ENCODE results near the gene DLX4.
A peak's percentile ranks its signal among the peaks of the same experiment; 100 is the strongest.

The DLX4 gene

GRCh38 chr17:49949634-49950033 is 19.4 kb upstream of the DLX4 start:
- DNase-seq = no peak

GRCh38 chr17:49951362-49952082 is 17.5 kb upstream of the DLX4 start:
- DNase-seq = no peak

- DNase-seq = peak; percentile 78 to 81
Measured at GRCh38 chr17:49952209-49952911, 16.6 kb upstream of the DLX4 start.

- no peak for DNase-seq
Measured at GRCh38 chr17:49952912-49953497, 16.0 kb upstream of the DLX4 start.

- DNase-seq = no peak
Measured at GRCh38 chr17:49955157-49955556, 13.8 kb upstream of the DLX4 start.

GRCh38 chr17:49956780-49957179 is 12.2 kb upstream of the DLX4 start:
- no peak for DNase-seq

- DNase-seq = no peak
Measured at GRCh38 chr17:49957350-49957749, 11.6 kb upstream of the DLX4 start.

GRCh38 chr17:49958723-49959122 is 10.3 kb upstream of the DLX4 start:
- DNase-seq = no peak

- no peak for DNase-seq
Measured at GRCh38 chr17:49959183-49959935, 9.6 kb upstream of the DLX4 start.

GRCh38 chr17:49962599-49963308 is 6.2 kb upstream of the DLX4 start:
- no peak for DNase-seq

GRCh38 chr17:49963309-49963625 is 5.7 kb upstream of the DLX4 start:
- no peak for DNase-seq

- DNase-seq = no peak
Measured at GRCh38 chr17:49963626-49964302, 5.2 kb upstream of the DLX4 start.

- no peak for DNase-seq
Measured at GRCh38 chr17:49964303-49964768, 4.7 kb upstream of the DLX4 start.

GRCh38 chr17:49964769-49965523 is 4.0 kb upstream of the DLX4 start:
- peak; percentile 22 to 45 for DNase-seq

GRCh38 chr17:49965524-49965909 is 3.5 kb upstream of the DLX4 start:
- DNase-seq = no peak

- DNase-seq = no peak
Measured at GRCh38 chr17:49966767-49967166, 2.2 kb upstream of the DLX4 start.

- no peak for DNase-seq
Measured at GRCh38 chr17:49967205-49967604, 1.8 kb upstream of the DLX4 start.

GRCh38 chr17:49967621-49968404 is 1.2 kb upstream of the DLX4 start:
- no peak for DNase-seq

GRCh38 chr17:49968405-49969133 is 421 bp upstream of the DLX4 start:
- DNase-seq = peak; percentile 67 to 69

All from CD4-positive, alpha-beta T cell treated with Interleukin-4 for 1 hour (primary cell).